ENCODE measurements around the gene GPC6. TPM values are rescaled to one million over a fixed set of nuclear protein-coding genes. Genes with fewer than 3 reads are reported as not detected.

The GPC6 gene
- total RNA-seq, 1 donor from 2014 or later, result 63.0 TPM

GRCh38 chr13:93527748-93528297 lies 301.2 kb downstream of the GPC6 start:
- H3K4me2 ChIP-seq (ENCODE audit: low read length), result no peak overlapping the region
- Mint-ChIP-seq H3K27me3 (ENCODE audit: low read depth, unreplicated experiment) (no peaks in the 10 kb centered on the region), H3K4me1 (ENCODE audit: low read depth, unreplicated experiment) (peaks cover 2% of the 10 kb centered on the region), H3K27ac (ENCODE audit: unreplicated experiment) (no peak overlapping the region), H3K9me3 (ENCODE audit: unreplicated experiment) (no peaks in the 10 kb centered on the region), H3K4me3 (ENCODE audit: unreplicated experiment) (no peak overlapping the region), H3K36me3 (ENCODE audit: low read depth, unreplicated experiment) (no peaks in the 10 kb centered on the region)
- H3K9ac ChIP-seq (ENCODE audit: low read length), result no peak overlapping the region
- no peaks in the 10 kb centered on the region for H3K9me3 ChIP-seq (ENCODE audit: insufficient read depth, low read depth, low read length)
- no peak for FAIRE-seq
- H3K4me3 ChIP-seq (ENCODE audit: insufficient read depth, low read depth, low read length), result no peak overlapping the region
- no peaks in the 10 kb centered on the region for H3K79me2 ChIP-seq (ENCODE audit: insufficient read depth, low read length)
- no peaks in the 10 kb centered on the region for H3K4me1 ChIP-seq (ENCODE audit: insufficient read depth, low read length)
- no peaks in the 10 kb centered on the region for H3K36me3 ChIP-seq (ENCODE audit: insufficient read depth, low read length)
- no peak for DNase-seq (ENCODE audit: low read depth)
- TF ChIP-seq EZH2 (IDR thresholded peaks at IDR 0.05; ENCODE audit: insufficient read depth, low read length) (no peak), CTCF (IDR thresholded peaks at IDR 0.05; ENCODE audit: insufficient read depth, low read depth, low read length) (no peak)
- no peak overlapping the region for H2AFZ ChIP-seq (ENCODE audit: low read depth, low read length)
- H4K20me1 ChIP-seq (ENCODE audit: insufficient read depth, low read length), result peaks cover 23% of the 10 kb centered on the region
- no peak overlapping the region for H3K27ac ChIP-seq (ENCODE audit: low read depth, low read length)
- no peaks in the 10 kb centered on the region for H3K27me3 ChIP-seq (ENCODE audit: insufficient read depth, low read length)

- no peaks in the 10 kb centered on the region for H3K4me1 ChIP-seq (ENCODE audit: insufficient read depth, low read length)
- H3K27me3 ChIP-seq (ENCODE audit: insufficient read depth, low read length), result no peaks in the 10 kb centered on the region
- H3K4me2 ChIP-seq (ENCODE audit: low read length), result no peak overlapping the region
- DNase-seq (ENCODE audit: low read depth), result no peak
- peaks cover 31% of the 10 kb centered on the region for H4K20me1 ChIP-seq (ENCODE audit: insufficient read depth, low read length)
- H3K9me3 Mint-ChIP-seq (ENCODE audit: unreplicated experiment), result no peaks in the 10 kb centered on the region
- H3K27me3 Mint-ChIP-seq (ENCODE audit: low read depth, unreplicated experiment), result no peaks in the 10 kb centered on the region
- H3K4me1 Mint-ChIP-seq (ENCODE audit: low read depth, unreplicated experiment), result peaks cover 15% of the 10 kb centered on the region
- H3K79me2 ChIP-seq (ENCODE audit: insufficient read depth, low read length), result no peaks in the 10 kb centered on the region
- H3K9me3 ChIP-seq (ENCODE audit: insufficient read depth, low read depth, low read length), result no peaks in the 10 kb centered on the region
- H3K4me3 ChIP-seq (ENCODE audit: insufficient read depth, low read depth, low read length), result no peak overlapping the region
- H3K36me3 ChIP-seq (ENCODE audit: insufficient read depth, low read length), result no peaks in the 10 kb centered on the region
- no peak overlapping the region for H2AFZ ChIP-seq (ENCODE audit: low read depth, low read length)
- TF ChIP-seq CTCF (IDR thresholded peaks at IDR 0.05; ENCODE audit: insufficient read depth, low read depth, low read length) (no peak), EZH2 (IDR thresholded peaks at IDR 0.05; ENCODE audit: insufficient read depth, low read length) (no peak)
- H3K36me3 Mint-ChIP-seq (ENCODE audit: low read depth, unreplicated experiment), result no peaks in the 10 kb centered on the region
- FAIRE-seq, result no peak
- no peak overlapping the region for H3K4me3 Mint-ChIP-seq (ENCODE audit: unreplicated experiment)
- no peak overlapping the region for H3K27ac ChIP-seq (ENCODE audit: low read depth, low read length)
- H3K9ac ChIP-seq (ENCODE audit: low read length), result no peak overlapping the region
- no peak overlapping the region for H3K27ac Mint-ChIP-seq (ENCODE audit: unreplicated experiment)
These were observed 303.4 kb downstream of the GPC6 start for GRCh38 chr13:93529961-93530360.

- no peak overlapping the region for H3K4me3 Mint-ChIP-seq (ENCODE audit: unreplicated experiment)
- H3K36me3 Mint-ChIP-seq (ENCODE audit: low read depth, unreplicated experiment), result no peaks in the 10 kb centered on the region
- TF ChIP-seq EZH2 (IDR thresholded peaks at IDR 0.05; ENCODE audit: insufficient read depth, low read length) (no peak), CTCF (IDR thresholded peaks at IDR 0.05; ENCODE audit: insufficient read depth, low read depth, low read length) (no peak)
- Histone ChIP-seq H3K4me1 (ENCODE audit: insufficient read depth, low read length) (peaks cover 5% of the 10 kb centered on the region), H3K4me2 (ENCODE audit: low read length) (no peak overlapping the region), H3K36me3 (ENCODE audit: insufficient read depth, low read length) (no peaks in the 10 kb centered on the region), H3K27ac (ENCODE audit: low read depth, low read length) (no peak overlapping the region), H3K9ac (ENCODE audit: low read length) (no peak overlapping the region), H3K4me3 (ENCODE audit: insufficient read depth, low read depth, low read length) (no peak overlapping the region), H2AFZ (ENCODE audit: low read depth, low read length) (no peak overlapping the region), H3K9me3 (ENCODE audit: insufficient read depth, low read depth, low read length) (no peaks in the 10 kb centered on the region), H4K20me1 (ENCODE audit: insufficient read depth, low read length) (peaks cover 32% of the 10 kb centered on the region), H3K79me2 (ENCODE audit: insufficient read depth, low read length) (peaks cover 3% of the 10 kb centered on the region), H3K27me3 (ENCODE audit: insufficient read depth, low read length) (no peaks in the 10 kb centered on the region)
- FAIRE-seq (no peak), DNase-seq (ENCODE audit: low read depth) (no peak)
- H3K9me3 Mint-ChIP-seq (ENCODE audit: unreplicated experiment), result no peaks in the 10 kb centered on the region
- H3K4me1 Mint-ChIP-seq (ENCODE audit: low read depth, unreplicated experiment), result peaks cover 26% of the 10 kb centered on the region
- no peaks in the 10 kb centered on the region for H3K27me3 Mint-ChIP-seq (ENCODE audit: low read depth, unreplicated experiment)
- no peak overlapping the region for H3K27ac Mint-ChIP-seq (ENCODE audit: unreplicated experiment)
These were observed 307.6 kb downstream of the GPC6 start for GRCh38 chr13:93534181-93534700.

Data from astrocyte (in vitro differentiated cells and primary cell).